ENCODE measurements around the gene SCUBE3. TPM values are rescaled to one million over a fixed set of nuclear protein-coding genes. Genes with fewer than 3 reads are reported as not detected.

Gene SCUBE3
- total RNA-seq, 4 donors from 2014 or later = 0.37 to 0.68 (median 0.52) TPM

- WGBS, 2 donors (ENCODE audit: low coverage in 1 of 2) = 91 to 97% methylated on average over 2 of the region's 2 CpGs
- H3K27ac ChIP-seq = no peak overlapping the region
Observed at GRCh38 chr6:35178012-35178411, 35.7 kb upstream of the SCUBE3 start.

GRCh38 chr6:35178932-35179832 lies 34.6 kb upstream of the SCUBE3 start:
- in situ Hi-C loops (cut with MboI; ENCODE audit: low pct_ligation_motif_present in 1 of 4, low pct_unique_long_range_greater_than_20kb in 1 of 4, low sequenced_read_pairs in 3 of 4) = no loop called here
- Histone ChIP-seq H3K4me3 (no peak overlapping the region), H3K4me1 (peaks cover 5 to 14% (median 9%) of the 10 kb centered on the region in 4 donors), H3K27ac (no peak overlapping the region), H3K27me3 (no peaks in the 10 kb centered on the region), H3K36me3 (no peaks in the 10 kb centered on the region), H3K9me3 (no peaks in the 10 kb centered on the region)
- 73% methylated on average over 5 of the region's 5 CpGs; no CpG with 5 or more reads in 1 of the 2 donors for WGBS, 2 donors (ENCODE audit: low coverage in 1 of 2)
- DNase-seq = no peak
- intact Hi-C loops (cut with DNase I; ENCODE audit: low total_unique reads) = no loop called here
- TF ChIP-seq POLR2A (IDR thresholded peaks at IDR 0.05) (no peak), EP300 (IDR thresholded peaks at IDR 0.05; ENCODE audit: low read depth) (no peak), CTCF (IDR thresholded peaks at IDR 0.05) (no peak)

More at GRCh38 chr6:35178012-35178411, 35.7 kb upstream of the SCUBE3 start:
- H3K27me3 ChIP-seq = no peaks in the 10 kb centered on the region
- no peak overlapping the region for H3K4me3 ChIP-seq
- no peak for DNase-seq
- in situ Hi-C loops (cut with MboI; ENCODE audit: low pct_ligation_motif_present in 1 of 4, low pct_unique_long_range_greater_than_20kb in 1 of 4, low sequenced_read_pairs in 3 of 4) (no loop called here), intact Hi-C loops (cut with DNase I; ENCODE audit: low total_unique reads) (no loop called here)
- TF ChIP-seq CTCF (IDR thresholded peaks at IDR 0.05) (no peak), EP300 (IDR thresholded peaks at IDR 0.05; ENCODE audit: low read depth) (no peak), POLR2AphosphoS5 (IDR thresholded peaks at IDR 0.05) (no peak)
- no peaks in the 10 kb centered on the region for H3K36me3 ChIP-seq
- H3K9me3 ChIP-seq = no peaks in the 10 kb centered on the region
- H3K4me1 ChIP-seq = peaks cover 5 to 14% (median 9%) of the 10 kb centered on the region in 4 donors

- in situ Hi-C loops (cut with MboI; ENCODE audit: low pct_ligation_motif_present in 1 of 4, low pct_unique_long_range_greater_than_20kb in 1 of 4, low sequenced_read_pairs in 3 of 4) = no loop called here
- intact Hi-C loops (cut with DNase I; ENCODE audit: low total_unique reads) = no loop called here
- 14 to 54% methylated on average over 1 to 2 of the region's 2 CpGs for WGBS, 2 donors (ENCODE audit: low coverage in 1 of 2)
- H3K9me3 ChIP-seq = no peaks in the 10 kb centered on the region
- H3K27me3 ChIP-seq = no peaks in the 10 kb centered on the region
- H3K27ac ChIP-seq = no peak overlapping the region
- TF ChIP-seq EP300 (IDR thresholded peaks at IDR 0.05; ENCODE audit: low read depth) (no peak), CTCF (IDR thresholded peaks at IDR 0.05) (no peak), POLR2A (IDR thresholded peaks at IDR 0.05) (no peak), POLR2AphosphoS5 (IDR thresholded peaks at IDR 0.05) (no peak)
- H3K4me1 ChIP-seq = peaks cover 5 to 14% (median 9%) of the 10 kb centered on the region in 4 donors
- H3K4me3 ChIP-seq = no peak overlapping the region
- no peak for DNase-seq
- H3K36me3 ChIP-seq = no peaks in the 10 kb centered on the region
Observed at GRCh38 chr6:35179901-35180535, 33.7 kb upstream of the SCUBE3 start.

GRCh38 chr6:35181308-35181932 lies 32.3 kb upstream of the SCUBE3 start:
- WGBS, 2 donors (ENCODE audit: low coverage in 1 of 2) = 57 to 65% methylated on average over 2 to 5 of the region's 5 CpGs
- in situ Hi-C loops (cut with MboI; ENCODE audit: low pct_ligation_motif_present in 1 of 4, low pct_unique_long_range_greater_than_20kb in 1 of 4, low sequenced_read_pairs in 3 of 4) (no loop called here), intact Hi-C loops (cut with DNase I; ENCODE audit: low total_unique reads) (no loop called here)
- DNase-seq = no peak
- H3K4me3 ChIP-seq = no peak overlapping the region
- peak overlapping the region in 3 of 4 donors; percentile 11 to 34 (median 20) for H3K27ac ChIP-seq
- H3K36me3 ChIP-seq = no peaks in the 10 kb centered on the region
- no peak for TF ChIP-seq CTCF (IDR thresholded peaks at IDR 0.05)
- no peak for TF ChIP-seq EP300 (IDR thresholded peaks at IDR 0.05; ENCODE audit: low read depth)
- no peak for TF ChIP-seq POLR2A (IDR thresholded peaks at IDR 0.05)
- TF ChIP-seq POLR2AphosphoS5 (IDR thresholded peaks at IDR 0.05) = no peak
- H3K27me3 ChIP-seq = no peaks in the 10 kb centered on the region
- H3K9me3 ChIP-seq = no peaks in the 10 kb centered on the region
- peaks cover 5 to 14% (median 9%) of the 10 kb centered on the region in 4 donors for H3K4me1 ChIP-seq
